Epithelial cell of umbilical artery (primary cell): ENCODE measurements around the gene CEP126. TPM values are rescaled to one million over a fixed set of nuclear protein-coding genes. Genes with fewer than 3 reads are reported as not detected.

Experiments used
- total RNA-seq: library from RNA; depleted of rRNA; stranded (reverse); fragments of >200 nt; gene quantifications from 2 replicates; pipeline ENCODE4 v1.2.3, GENCODE V29; 2014

Gene CEP126
- 0.91 and 2.3 TPM in 2 replicates for total RNA-seq

GRCh38 chr11:101914738-101915426, at the start of gene CEP126:
TSS of gene CEP126 (plus strand) at chr11:101915010. CDS start at chr11:101915285, 275 bp downstream.

GRCh38 chr11:101916422-101916821, 1.6 kb downstream of the CEP126 start, which contains the start of gene ANGPTL5:
TSS of gene ANGPTL5 (minus strand) at chr11:101916522. CDS start at chr11:101907909, 8,613 bp downstream.

GRCh38 chr11:102047305-102047924, 132.6 kb downstream of the CEP126 start, which contains the start of gene CFAP300:
TSS of gene CFAP300 (plus strand) at chr11:102047437. CDS start at chr11:102047471, 34 bp downstream.

Other genes with a start within 250 kb of the CEP126 start
- gene ANGPTL5, start 1.5 kb downstream of the CEP126 start, total RNA-seq: under 0.01 TPM in 1 of 2 replicates, not detected in the other
- gene CFAP300, start 132.4 kb downstream of the CEP126 start, total RNA-seq: 0.61 TPM in 1 of 2 replicates, not detected in the other
- 26.0 and 26.6 TPM in 2 replicates for gene YAP1, start 195.4 kb downstream of the CEP126 start, total RNA-seq